IgD-negative memory B cell (primary cell): ENCODE measurements around the gene GALNT2. TPM values are rescaled to one million over a fixed set of nuclear protein-coding genes. Genes with fewer than 3 reads are reported as not detected.
A peak's percentile ranks its signal among the peaks of the same experiment; 100 is the strongest.

Experiments used
- H3K27ac Mint-ChIP-seq, 3 donors: one replicate each; pipeline ENCODE4 v1.8.0; 2020 to 2022; ENCODE audit warnings: mild to moderate bottlenecking in 3 of 3, mixed read lengths in 3 of 3, moderate library complexity in 1 of 3
- H3K27me3 Mint-ChIP-seq: one replicate; pipeline ENCODE4 v1.8.0; 2021; ENCODE audit warnings: mixed read lengths
- H3K36me3 Mint-ChIP-seq: one replicate; pipeline ENCODE4 v1.8.0; 2020; ENCODE audit warnings: mild to moderate bottlenecking, mixed read lengths
- H3K4me1 Mint-ChIP-seq, 3 donors: one replicate each; pipeline ENCODE4 v1.8.0; 2020 to 2022; ENCODE audit warnings: mixed read lengths in 3 of 3, mild to moderate bottlenecking in 1 of 3
- H3K4me3 Mint-ChIP-seq, 4 donors: one replicate each; pipeline ENCODE4 v1.8.0; 2020 to 2022; ENCODE audit warnings: mild to moderate bottlenecking in 4 of 4, mixed read lengths in 4 of 4, moderate library complexity in 3 of 4
- H3K9me3 Mint-ChIP-seq, 3 donors: one replicate each; pipeline ENCODE4 v1.8.0; 2020 to 2021; ENCODE audit warnings: mixed read lengths in 3 of 3, mild to moderate bottlenecking in 1 of 3
- polyA plus RNA-seq: library from polyadenylated mRNA; unstranded; fragments of 300-500 nt; fragmentation: Illumina TruSeq; gene quantifications from one replicate; pipeline ENCODE4 v1.2.3, GENCODE V29; 2021

The GALNT2 gene
- polyA plus RNA-seq, 1 donor from 2014 or later: 15.8 TPM

DNA sequence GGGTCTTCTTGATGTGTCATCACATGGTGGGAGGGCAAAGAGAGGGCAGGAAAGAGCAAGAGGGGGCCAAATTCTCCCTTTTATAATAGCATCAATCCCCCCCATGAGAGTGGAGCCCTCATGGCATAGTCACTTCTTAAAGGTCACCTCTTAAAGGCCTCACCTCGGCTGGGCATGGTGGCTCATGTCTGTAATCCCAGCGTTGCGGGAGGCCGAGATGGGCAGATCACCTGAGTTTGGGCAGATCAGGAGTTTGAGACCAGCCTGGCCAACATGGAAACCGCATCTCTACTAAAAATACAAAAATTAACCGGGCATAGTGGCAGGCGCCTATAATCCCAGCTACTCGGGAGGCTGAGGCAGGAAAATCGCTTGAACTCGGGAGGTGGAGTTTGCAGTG lies 189.0 kb downstream of the GALNT2 start:
- no peak overlapping the region for H3K4me3 Mint-ChIP-seq
- H3K36me3 Mint-ChIP-seq: peaks cover 26% of the 10 kb centered on the region
- peaks cover 10 to 14% (median 12%) of the 10 kb centered on the region in 3 donors for H3K4me1 Mint-ChIP-seq
- no peak overlapping the region for H3K27ac Mint-ChIP-seq
- H3K27me3 Mint-ChIP-seq: no peaks in the 10 kb centered on the region
- peaks cover 0 to 3% (median 0%) of the 10 kb centered on the region in 3 donors for H3K9me3 Mint-ChIP-seq

DNA sequence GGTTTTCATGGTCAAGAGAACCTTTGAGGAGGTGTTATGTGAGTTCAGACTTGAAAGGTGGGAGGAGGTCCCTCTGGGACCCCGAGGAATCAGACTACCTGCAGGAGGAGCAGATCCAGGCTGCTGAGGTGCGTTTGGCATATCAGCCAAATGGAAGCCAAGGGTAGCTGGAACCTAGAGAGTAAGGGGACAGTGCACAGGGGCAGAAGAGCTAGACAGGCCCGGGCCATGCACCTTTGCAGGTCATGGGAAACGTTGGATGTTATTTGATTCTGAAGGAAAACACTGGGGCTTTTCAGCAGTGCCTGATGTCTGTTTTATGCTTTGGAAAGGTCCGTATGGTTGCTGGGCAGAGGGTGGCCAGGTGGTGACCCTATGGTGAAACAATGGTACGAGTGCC lies 189.9 kb downstream of the GALNT2 start:
- peaks cover 0 to 3% (median 0%) of the 10 kb centered on the region in 3 donors for H3K9me3 Mint-ChIP-seq
- no peak overlapping the region for H3K27ac Mint-ChIP-seq
- peaks cover 6 to 7% (median 6%) of the 10 kb centered on the region in 3 donors for H3K4me1 Mint-ChIP-seq
- no peaks in the 10 kb centered on the region for H3K27me3 Mint-ChIP-seq
- no peak overlapping the region for H3K4me3 Mint-ChIP-seq
- peaks cover 25% of the 10 kb centered on the region for H3K36me3 Mint-ChIP-seq

DNA sequence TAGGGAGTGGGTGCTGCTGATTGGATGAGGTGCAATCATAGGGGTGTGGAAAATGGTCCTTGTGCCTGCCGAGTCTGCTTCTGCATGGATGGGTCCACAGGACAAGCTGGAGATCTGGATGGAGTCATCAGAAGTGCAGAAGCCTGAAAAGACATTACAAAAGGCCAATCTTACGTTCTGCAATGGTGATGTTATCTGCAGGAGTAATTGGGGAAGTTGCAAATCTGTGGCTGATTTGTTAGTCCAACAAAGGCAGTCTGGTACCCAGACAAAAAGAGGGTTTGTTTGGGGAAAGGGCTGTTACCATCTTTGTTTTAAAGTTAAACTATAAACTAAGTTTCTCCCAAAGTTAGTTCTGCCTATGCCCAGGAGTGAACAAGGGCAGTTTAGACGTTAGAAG lies 192.6 kb downstream of the GALNT2 start:
- Mint-ChIP-seq H3K9me3 (peaks cover 0 to 3% (median 0%) of the 10 kb centered on the region in 3 donors), H3K4me1 (peaks cover 6 to 8% (median 7%) of the 10 kb centered on the region in 3 donors), H3K4me3 (no peak overlapping the region), H3K27me3 (no peaks in the 10 kb centered on the region), H3K27ac (no peak overlapping the region), H3K36me3 (peaks cover 24% of the 10 kb centered on the region)

GRCh38 chr1:230260831-230261230 lies 193.8 kb downstream of the GALNT2 start:
- Mint-ChIP-seq H3K4me3 (no peak overlapping the region), H3K4me1 (peaks cover 6 to 10% (median 7%) of the 10 kb centered on the region in 3 donors), H3K9me3 (peaks cover 0 to 3% (median 0%) of the 10 kb centered on the region in 3 donors), H3K27me3 (no peaks in the 10 kb centered on the region), H3K36me3 (peaks cover 18% of the 10 kb centered on the region), H3K27ac (no peak overlapping the region)

- H3K36me3 Mint-ChIP-seq: peaks cover 16% of the 10 kb centered on the region
- H3K9me3 Mint-ChIP-seq: peaks cover 0 to 3% (median 0%) of the 10 kb centered on the region in 3 donors
- H3K27ac Mint-ChIP-seq: peak overlapping the region in 1 of 3 donors; percentile 58
- H3K27me3 Mint-ChIP-seq: no peaks in the 10 kb centered on the region
- peaks cover 6 to 10% (median 7%) of the 10 kb centered on the region in 3 donors for H3K4me1 Mint-ChIP-seq
- H3K4me3 Mint-ChIP-seq: peak overlapping the region in 1 of 4 donors; percentile 27
Measured at GRCh38 chr1:230261928-230262650, 195.1 kb downstream of the GALNT2 start.

- Mint-ChIP-seq H3K27ac (no peak overlapping the region), H3K4me3 (peak overlapping the region in 1 of 4 donors; percentile 54), H3K27me3 (no peaks in the 10 kb centered on the region), H3K36me3 (peaks cover 17% of the 10 kb centered on the region), H3K9me3 (peaks cover 0 to 1% (median 0%) of the 10 kb centered on the region in 3 donors), H3K4me1 (peaks cover 6 to 11% (median 10%) of the 10 kb centered on the region in 3 donors)
Measured at GRCh38 chr1:230262867-230263567, 196.0 kb downstream of the GALNT2 start.

DNA sequence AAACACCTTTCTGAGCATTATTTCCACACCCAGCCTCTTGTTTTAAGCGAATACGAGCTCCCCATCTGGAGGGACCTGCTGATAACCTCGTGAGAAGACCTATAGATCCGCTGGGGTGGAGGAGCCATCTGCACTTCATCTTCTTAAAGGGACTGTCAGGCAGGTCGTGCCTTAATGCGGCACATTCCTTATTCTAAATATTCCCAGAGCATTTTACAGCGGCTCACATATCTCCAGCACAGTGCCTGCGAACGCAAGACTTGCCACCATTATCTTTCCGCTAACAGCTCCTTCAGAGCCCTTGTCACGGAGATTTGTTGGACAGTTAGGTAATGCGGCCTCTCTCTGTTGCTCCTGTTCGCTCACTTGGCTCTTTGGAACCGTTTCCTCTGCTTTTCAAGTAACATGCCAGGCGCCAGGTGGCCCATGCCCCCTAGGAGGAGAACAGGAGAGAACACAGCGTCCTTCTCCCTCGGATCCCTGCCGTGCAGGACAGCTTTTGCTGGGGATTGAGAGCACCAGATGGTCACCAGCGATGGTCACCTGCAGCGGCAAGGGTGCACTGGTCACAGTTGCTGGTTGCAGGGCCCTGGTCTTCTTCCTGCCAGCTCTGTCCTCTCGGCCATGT lies 196.6 kb downstream of the GALNT2 start:
- Mint-ChIP-seq H3K9me3 (peaks cover 0 to under 1% (median 0%) of the 10 kb centered on the region in 3 donors), H3K36me3 (peaks cover 15% of the 10 kb centered on the region), H3K4me3 (peak overlapping the region in 1 of 4 donors; percentile 54), H3K27me3 (no peaks in the 10 kb centered on the region), H3K4me1 (peaks cover 6 to 12% (median 10%) of the 10 kb centered on the region in 3 donors), H3K27ac (no peak overlapping the region)

DNA sequence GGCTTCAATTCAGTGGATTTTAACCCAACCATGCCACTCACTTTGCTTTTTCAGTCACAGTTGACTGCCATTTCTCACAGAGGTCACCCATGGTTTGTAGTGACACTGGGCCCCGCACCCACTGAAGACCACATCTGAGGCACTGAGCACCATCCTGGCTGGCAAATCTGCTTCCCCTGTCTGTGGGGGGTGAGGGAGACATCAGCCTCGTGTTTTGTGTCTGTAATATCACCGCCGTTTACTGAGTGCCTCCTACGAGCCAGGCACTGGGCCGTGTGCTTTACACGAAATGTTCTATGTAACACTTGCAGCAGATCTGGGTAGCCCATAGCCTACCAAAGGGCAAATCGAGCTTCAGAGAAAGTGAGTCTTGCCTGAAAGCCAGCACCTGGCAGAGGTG lies 197.3 kb downstream of the GALNT2 start:
- peaks cover 6 to 12% (median 10%) of the 10 kb centered on the region in 3 donors for H3K4me1 Mint-ChIP-seq
- H3K4me3 Mint-ChIP-seq: no peak overlapping the region
- no peaks in the 10 kb centered on the region for H3K9me3 Mint-ChIP-seq
- no peak overlapping the region for H3K27ac Mint-ChIP-seq
- peaks cover 10% of the 10 kb centered on the region for H3K36me3 Mint-ChIP-seq
- H3K27me3 Mint-ChIP-seq: no peaks in the 10 kb centered on the region

GRCh38 chr1:230265200-230266115 lies 198.4 kb downstream of the GALNT2 start:
- peaks cover 7% of the 10 kb centered on the region for H3K36me3 Mint-ChIP-seq

GRCh38 chr1:230266456-230266855 lies 199.4 kb downstream of the GALNT2 start:
- no peaks in the 10 kb centered on the region for H3K9me3 Mint-ChIP-seq
- H3K4me3 Mint-ChIP-seq: no peak overlapping the region
- peaks cover 7% of the 10 kb centered on the region for H3K36me3 Mint-ChIP-seq
- H3K4me1 Mint-ChIP-seq: peaks cover 14 to 15% (median 15%) of the 10 kb centered on the region in 3 donors
- peak overlapping the region in 1 of 3 donors; percentile 36 for H3K27ac Mint-ChIP-seq
- H3K27me3 Mint-ChIP-seq: no peaks in the 10 kb centered on the region

More at GRCh38 chr1:230265200-230266115, 198.4 kb downstream of the GALNT2 start:
- no peak overlapping the region for H3K4me3 Mint-ChIP-seq
- H3K4me1 Mint-ChIP-seq: peaks cover 10 to 15% (median 13%) of the 10 kb centered on the region in 3 donors
- H3K9me3 Mint-ChIP-seq: no peaks in the 10 kb centered on the region
- H3K27ac Mint-ChIP-seq: no peak overlapping the region
- H3K27me3 Mint-ChIP-seq: no peaks in the 10 kb centered on the region

- no peak overlapping the region for H3K4me3 Mint-ChIP-seq
Measured at GRCh38 chr1:230267338-230268065, 200.5 kb downstream of the GALNT2 start.

GRCh38 chr1:230268371-230269170 lies 201.5 kb downstream of the GALNT2 start:
- H3K27me3 Mint-ChIP-seq: no peaks in the 10 kb centered on the region
- H3K4me1 Mint-ChIP-seq: peaks cover 13 to 16% (median 14%) of the 10 kb centered on the region in 3 donors
- no peak overlapping the region for H3K27ac Mint-ChIP-seq
- no peaks in the 10 kb centered on the region for H3K9me3 Mint-ChIP-seq
- H3K36me3 Mint-ChIP-seq: peaks cover 5% of the 10 kb centered on the region
- peak overlapping the region in 1 of 4 donors; percentile 41 for H3K4me3 Mint-ChIP-seq

More at GRCh38 chr1:230267338-230268065, 200.5 kb downstream of the GALNT2 start:
- Mint-ChIP-seq H3K27me3 (no peaks in the 10 kb centered on the region), H3K27ac (no peak overlapping the region), H3K36me3 (peaks cover 7% of the 10 kb centered on the region), H3K4me1 (peaks cover 11 to 16% (median 15%) of the 10 kb centered on the region in 3 donors), H3K9me3 (no peaks in the 10 kb centered on the region)

DNA sequence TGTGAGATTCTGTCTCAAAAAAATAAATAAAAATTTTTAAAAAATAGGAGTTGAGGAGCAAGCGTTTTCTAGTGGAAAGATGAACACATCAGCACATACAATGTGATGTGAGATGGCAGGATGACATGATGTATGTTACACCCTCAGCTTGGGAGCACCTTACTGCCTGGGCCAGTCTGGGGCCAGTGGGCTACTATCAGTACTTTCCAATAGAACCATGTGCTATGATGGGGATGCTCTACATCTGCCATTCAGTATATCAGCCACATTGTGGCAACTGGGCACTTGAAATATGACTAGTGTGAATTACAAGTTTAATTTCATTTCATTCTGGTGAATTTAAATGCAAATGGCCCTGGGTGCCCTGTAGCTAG lies 203.1 kb downstream of the GALNT2 start:
- Mint-ChIP-seq H3K27me3 (no peaks in the 10 kb centered on the region), H3K4me1 (peaks cover 19 to 27% (median 19%) of the 10 kb centered on the region in 3 donors), H3K9me3 (no peaks in the 10 kb centered on the region), H3K36me3 (peaks cover 5% of the 10 kb centered on the region), H3K27ac (peak overlapping the region in 1 of 3 donors; percentile 50), H3K4me3 (no peak overlapping the region)
